ENCODE data around the gene DTNBP1. TPM values are rescaled to one million over a fixed set of nuclear protein-coding genes. Genes with fewer than 3 reads are reported as not detected.

Gene DTNBP1
- total and polyA plus RNA-seq, 12 donors = 4.2 to 17.1 (median 9.0) TPM

- Histone ChIP-seq H3K4me1 (replicated peaks in 1 of 2) (no peaks in the 10 kb centered on the region), H3K27ac (no peak overlapping the region), H3K36me3 (replicated peaks in 1 of 2) (no peaks in the 10 kb centered on the region), H3K4me3 (no peak overlapping the region), H3K9me3 (replicated peaks in 1 of 3) (peaks cover 0 to 7% (median 4%) of the 10 kb centered on the region in 3 donors), H3K27me3 (no peaks in the 10 kb centered on the region)
- DNase-seq = no peak
- TF ChIP-seq CTCF (IDR thresholded peaks at IDR 0.05) = no peak
- TF ChIP-seq POLR2A (IDR thresholded peaks at IDR 0.05) = no peak
- intact Hi-C loops (cut with DNase I) = no loop called here
These were observed 24.5 kb downstream of the DTNBP1 start for GRCh38 chr6:15638373-15638772.

- TF ChIP-seq CTCF (IDR thresholded peaks at IDR 0.05) (no peak), POLR2A (IDR thresholded peaks at IDR 0.05) (no peak)
- 86 to 93% (median 91%) methylated on average over 2 of the region's 2 CpGs for WGBS, 4 donors
- intact Hi-C loops (cut with DNase I) = no loop called here
These were observed 31.4 kb downstream of the DTNBP1 start for GRCh38 chr6:15631432-15631831.

GRCh38 chr6:15630202-15630601 lies 32.6 kb downstream of the DTNBP1 start:
- H3K4me1 ChIP-seq (replicated peaks in 1 of 2) = peaks cover 0 to 7% of the 10 kb centered on the region in 2 donors
- H3K9me3 ChIP-seq (replicated peaks in 1 of 3) = no peaks in the 10 kb centered on the region
- intact Hi-C loops (cut with DNase I) = no loop called here
- DNase-seq = no peak
- TF ChIP-seq CTCF (IDR thresholded peaks at IDR 0.05) (no peak), POLR2A (IDR thresholded peaks at IDR 0.05) (no peak)
- no peaks in the 10 kb centered on the region for H3K27me3 ChIP-seq
- no peaks in the 10 kb centered on the region for H3K36me3 ChIP-seq (replicated peaks in 1 of 2)
- H3K4me3 ChIP-seq = no peak overlapping the region
- 35 to 69% (median 55%) methylated on average over 1 of the region's 1 CpG for WGBS, 4 donors
- no peak overlapping the region for H3K27ac ChIP-seq

More at GRCh38 chr6:15631432-15631831, 31.4 kb downstream of the DTNBP1 start:
- Histone ChIP-seq H3K27ac (no peak overlapping the region), H3K27me3 (no peaks in the 10 kb centered on the region), H3K36me3 (replicated peaks in 1 of 2) (no peaks in the 10 kb centered on the region), H3K4me3 (no peak overlapping the region), H3K9me3 (replicated peaks in 1 of 3) (no peaks in the 10 kb centered on the region), H3K4me1 (replicated peaks in 1 of 2) (peaks cover 0 to 7% of the 10 kb centered on the region in 2 donors)
- DNase-seq = no peak

- Histone ChIP-seq H3K4me1 (replicated peaks in 1 of 2) (peaks cover 0 to 7% of the 10 kb centered on the region in 2 donors), H3K4me3 (no peak overlapping the region), H3K27me3 (no peaks in the 10 kb centered on the region), H3K9me3 (replicated peaks in 1 of 3) (no peaks in the 10 kb centered on the region), H3K27ac (no peak overlapping the region), H3K36me3 (replicated peaks in 1 of 2) (no peaks in the 10 kb centered on the region)
- no peak for DNase-seq
- TF ChIP-seq POLR2A (IDR thresholded peaks at IDR 0.05) (no peak), CTCF (IDR thresholded peaks at IDR 0.05) (no peak)
- intact Hi-C loops (cut with DNase I) = loop anchor here in 1 of 2 donors (10.0 kb wide), 1 partner anchor 1415 kb away; no protein-coding TSS in a partner anchor
These were observed 33.3 kb downstream of the DTNBP1 start for GRCh38 chr6:15629487-15629886.

All from adrenal gland (tissue), 12 donors.